Astrocyte (in vitro differentiated cells and primary cell): Measurements from ENCODE around the gene ADAMTSL5.

Experiments used
- EZH2 ChIP-seq: IDR thresholded peaks from 2 replicates; pipeline ENCODE4 v1.6.1; 2012; ENCODE audit warnings: mild to moderate bottlenecking, low read length, inconsistent platforms; ENCODE audit not compliant: insufficient read depth
- TF ChIP-seq, protein P1 (sequence below): IDR thresholded peaks from 2 replicates; pipeline ENCODE4 v1.5.1; 2011; ENCODE audit warnings: low read depth, mild to moderate bottlenecking, inconsistent platforms, low read length, moderate library complexity; ENCODE audit not compliant: insufficient read depth

DNA sequence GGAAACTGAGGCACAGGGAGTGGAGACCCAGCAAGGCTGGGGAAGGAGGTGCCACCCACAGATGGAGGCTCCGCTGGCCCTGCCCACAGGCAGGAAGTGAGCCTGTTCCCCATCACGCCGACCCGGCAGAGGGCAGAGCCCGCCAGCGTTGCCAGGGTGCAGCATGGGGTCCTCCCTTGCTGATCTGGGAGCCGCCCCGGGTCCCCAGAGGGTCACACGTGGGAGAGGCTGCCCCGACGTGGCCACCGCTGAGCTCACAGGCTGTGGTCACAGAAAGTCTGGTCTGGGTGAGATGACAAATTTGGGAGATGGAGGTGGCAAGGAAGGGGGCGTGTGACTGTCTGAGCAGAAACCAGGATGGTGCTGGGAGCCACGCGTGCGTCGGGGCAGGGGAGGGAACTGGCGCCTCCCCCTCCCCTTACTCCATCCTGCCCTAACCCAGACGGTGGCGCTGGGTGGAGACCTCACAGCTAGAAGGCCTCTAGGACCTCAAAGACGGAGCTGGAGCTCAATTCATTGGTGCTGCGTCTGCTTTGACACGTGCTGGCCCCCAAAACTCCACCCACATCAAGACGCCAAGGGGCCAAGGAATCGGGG lies 47.6 kb upstream of the ADAMTSL5 start:
- TF ChIP-seq, protein P1, sequence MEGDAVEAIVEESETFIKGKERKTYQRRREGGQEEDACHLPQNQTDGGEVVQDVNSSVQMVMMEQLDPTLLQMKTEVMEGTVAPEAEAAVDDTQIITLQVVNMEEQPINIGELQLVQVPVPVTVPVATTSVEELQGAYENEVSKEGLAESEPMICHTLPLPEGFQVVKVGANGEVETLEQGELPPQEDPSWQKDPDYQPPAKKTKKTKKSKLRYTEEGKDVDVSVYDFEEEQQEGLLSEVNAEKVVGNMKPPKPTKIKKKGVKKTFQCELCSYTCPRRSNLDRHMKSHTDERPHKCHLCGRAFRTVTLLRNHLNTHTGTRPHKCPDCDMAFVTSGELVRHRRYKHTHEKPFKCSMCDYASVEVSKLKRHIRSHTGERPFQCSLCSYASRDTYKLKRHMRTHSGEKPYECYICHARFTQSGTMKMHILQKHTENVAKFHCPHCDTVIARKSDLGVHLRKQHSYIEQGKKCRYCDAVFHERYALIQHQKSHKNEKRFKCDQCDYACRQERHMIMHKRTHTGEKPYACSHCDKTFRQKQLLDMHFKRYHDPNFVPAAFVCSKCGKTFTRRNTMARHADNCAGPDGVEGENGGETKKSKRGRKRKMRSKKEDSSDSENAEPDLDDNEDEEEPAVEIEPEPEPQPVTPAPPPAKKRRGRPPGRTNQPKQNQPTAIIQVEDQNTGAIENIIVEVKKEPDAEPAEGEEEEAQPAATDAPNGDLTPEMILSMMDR: no peak
- TF ChIP-seq EZH2: no peak
